ENCODE data around the gene ACVR1B.

Gene ACVR1B

DNA sequence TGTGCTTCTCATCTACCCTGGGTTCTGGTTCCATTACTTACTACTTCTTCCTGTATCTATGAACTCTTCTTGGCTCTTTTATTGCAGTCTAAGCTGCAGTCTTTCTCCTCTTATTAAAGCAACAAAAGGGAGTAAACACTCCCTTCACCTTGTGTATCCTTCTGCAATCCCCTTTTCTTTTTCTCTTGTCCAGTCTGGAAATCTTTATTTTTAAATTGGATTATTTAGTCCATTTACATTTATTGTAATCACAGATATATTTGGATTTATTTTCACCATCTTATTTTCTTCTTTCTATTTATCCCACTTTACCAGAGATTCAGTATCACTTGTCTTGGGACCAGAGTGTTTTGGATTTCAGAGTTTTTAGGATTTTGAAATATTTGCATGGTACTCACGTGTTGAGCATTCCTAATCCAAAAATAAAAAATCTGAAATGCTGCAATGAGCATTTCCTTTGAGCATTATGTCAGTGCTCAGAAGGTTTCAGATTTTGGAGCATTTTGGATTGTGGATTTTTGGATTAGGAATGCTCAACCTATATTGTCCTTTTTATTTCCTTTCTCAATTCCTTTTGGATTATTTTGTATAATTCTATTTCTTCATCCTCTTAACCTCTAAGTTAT, 6.8 kb upstream of the ACVR1B start:
- DNase-seq, result no peak

DNA sequence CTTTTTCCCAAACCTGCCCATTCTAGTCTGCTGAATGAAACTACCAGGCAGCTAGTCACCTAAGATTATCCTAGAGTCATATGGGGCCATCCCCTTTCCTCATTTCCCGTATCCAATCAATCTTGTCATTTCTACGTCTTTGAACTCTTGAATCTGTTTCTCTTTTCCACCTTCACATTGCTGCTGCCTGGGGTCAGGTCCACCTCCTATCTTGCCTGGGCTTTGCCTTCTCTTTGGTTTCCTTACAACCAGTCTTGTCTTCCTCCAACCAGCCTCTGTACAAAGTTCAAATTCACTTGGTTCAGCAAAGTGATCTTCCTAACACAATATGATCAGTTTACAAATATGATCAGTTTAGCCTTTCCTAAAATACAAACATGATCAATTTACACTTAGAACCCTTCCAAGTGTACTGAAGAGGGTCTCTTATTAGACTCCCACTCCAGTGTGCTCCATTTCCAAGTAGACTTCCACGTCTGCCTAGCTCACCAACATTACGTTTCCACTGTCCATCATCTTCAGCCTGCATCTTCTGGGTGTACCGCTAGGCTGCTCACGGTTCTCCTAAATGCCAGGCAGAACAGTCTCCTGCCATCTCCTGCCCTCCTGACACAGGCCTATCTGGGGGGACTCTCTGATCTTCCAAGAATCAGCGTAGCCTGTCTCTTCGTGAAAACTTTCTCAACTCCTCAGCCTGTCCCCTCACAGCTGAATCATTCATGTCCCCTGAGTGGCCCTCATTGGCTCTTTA, 4.1 kb upstream of the ACVR1B start:
- no peak for DNase-seq

DNA sequence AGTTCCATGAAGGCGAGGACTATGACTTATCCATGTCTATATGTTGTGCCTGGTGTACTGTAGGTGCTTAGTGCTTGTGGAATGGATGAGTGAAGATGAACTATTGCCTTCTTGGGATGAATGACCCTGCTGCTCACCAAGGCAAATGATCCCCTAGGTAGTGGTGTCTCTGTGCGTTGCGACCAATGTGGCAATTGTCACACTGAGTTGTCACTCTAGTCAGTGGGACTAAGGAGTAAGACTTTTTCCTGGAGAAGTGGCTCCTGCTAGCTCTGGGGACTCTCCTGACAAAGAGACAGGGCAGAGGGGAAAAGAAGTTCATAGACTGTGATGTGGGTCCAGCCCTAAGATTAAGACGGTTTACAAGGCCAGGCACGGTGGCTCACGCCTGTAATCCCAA, 3.4 kb upstream of the ACVR1B start:
- DNase-seq, result no peak

DNA sequence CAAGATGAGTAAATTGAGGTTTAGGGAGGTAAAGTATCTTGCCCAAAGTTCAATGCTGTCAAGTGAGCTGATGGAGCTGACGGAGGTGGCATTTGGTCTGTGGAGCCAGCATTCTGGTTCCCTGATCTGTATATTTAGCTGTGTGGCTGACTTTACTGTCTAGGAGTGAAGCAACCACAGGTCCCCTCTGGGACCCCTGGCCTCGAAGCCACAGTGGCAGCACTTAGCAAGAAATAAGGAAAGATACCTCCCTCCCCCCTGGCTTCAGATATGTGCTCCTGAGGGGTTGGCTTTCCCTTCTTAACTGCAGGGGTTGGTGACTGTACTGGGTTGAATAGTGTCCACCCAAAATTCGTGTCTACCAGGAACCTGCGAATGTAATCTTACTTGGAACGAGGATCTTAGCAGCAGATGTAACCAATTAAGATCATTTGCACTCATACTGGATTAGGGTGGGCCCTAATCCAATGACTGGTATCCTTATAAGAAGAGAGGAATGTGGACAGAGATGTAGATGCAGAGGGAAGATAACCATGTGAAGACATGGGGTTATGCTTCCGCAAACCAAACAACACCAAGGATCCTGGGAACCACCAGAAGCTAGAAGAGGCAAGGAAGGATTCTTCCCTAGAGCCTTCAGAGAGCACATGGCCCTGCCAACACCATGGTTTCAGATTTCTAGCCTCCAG, 2.0 kb upstream of the ACVR1B start:
- DNase-seq, result no peak

DNA sequence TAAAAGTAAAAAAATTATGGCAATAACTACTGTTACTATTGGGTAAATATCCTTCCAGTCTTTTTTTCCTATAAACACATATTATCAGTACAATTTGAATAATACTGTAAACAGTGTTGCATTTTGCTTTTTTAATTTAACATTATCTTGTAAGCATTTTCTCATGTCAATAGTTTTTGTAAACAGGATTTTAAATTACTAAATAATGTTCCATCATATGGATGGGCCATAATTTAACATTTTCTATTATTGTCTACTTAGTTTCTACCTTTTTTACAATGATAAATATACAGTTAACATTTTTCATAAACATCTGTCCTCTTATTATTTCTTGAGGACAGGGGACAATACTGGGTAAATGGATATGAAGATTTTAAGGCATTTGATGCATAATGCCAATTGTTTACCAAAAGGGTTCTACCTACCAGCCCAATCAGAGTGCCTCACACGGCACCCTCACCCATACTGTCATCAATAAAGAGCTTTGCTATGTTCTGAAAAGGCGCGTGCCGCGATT, 759 bp upstream of the ACVR1B start:
- no peak for DNase-seq

DNA sequence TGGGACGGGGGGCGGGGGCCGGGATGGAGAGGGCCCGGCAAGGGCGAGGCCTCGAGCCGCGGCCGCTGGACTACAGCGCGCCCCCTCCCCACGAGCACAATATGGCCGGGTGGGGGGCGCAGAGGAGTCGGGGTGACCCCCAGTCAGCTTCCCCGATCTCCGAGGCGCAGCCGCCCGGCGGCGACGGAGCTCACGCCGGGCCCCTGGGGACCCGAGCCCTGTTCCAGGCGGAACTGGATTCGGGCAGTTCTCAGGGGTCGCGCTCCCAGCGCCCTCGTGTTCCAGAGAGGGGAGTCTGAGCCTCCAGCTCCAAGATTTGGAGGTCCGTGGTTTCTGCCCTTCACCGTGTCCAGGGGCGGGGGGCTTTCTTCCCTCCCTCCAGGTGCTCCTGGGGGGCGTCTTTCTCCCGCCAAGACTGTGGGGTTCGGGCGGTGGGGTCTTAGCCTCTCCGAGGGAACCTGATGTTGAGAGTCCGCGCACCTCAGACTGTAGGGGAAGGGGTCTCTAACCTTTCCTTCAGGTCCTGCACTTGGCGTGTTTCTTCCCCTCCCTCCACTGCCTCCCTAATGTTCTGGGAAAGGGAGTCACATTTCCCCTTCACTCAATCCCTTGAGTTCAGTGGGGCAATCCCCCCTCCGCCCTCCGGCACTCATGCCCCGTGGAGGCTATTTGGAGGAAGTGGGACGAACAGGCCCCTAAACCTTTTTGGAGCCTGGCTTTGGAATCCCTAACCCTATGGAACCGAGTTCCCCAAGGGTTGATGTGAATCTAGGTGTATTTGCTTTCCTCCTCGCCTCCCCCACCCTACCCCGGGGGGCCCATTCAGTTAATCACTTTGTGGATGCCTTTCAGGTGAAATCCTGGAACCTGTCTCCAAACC, 584 bp downstream of the ACVR1B start:
- DNase-seq, result no peak

DNA sequence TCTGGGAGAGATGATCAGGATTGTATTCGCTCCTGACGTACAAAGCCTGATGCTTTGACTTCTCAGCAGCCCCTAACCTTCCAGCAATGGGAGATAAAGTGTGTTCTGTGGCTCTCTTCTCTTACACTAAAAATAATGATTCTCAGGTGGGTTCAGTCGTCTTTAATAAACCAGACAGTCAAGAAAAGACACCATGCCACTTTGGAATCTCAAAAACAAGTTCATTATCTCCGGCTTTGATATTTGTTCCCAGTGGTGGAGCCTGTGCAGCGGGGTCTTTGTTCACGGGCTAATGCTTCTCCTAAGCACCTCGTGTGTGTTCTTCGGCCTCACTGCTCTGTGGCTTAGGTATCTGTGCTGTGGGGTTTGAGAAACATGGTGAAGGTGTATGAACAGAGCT, 1.6 kb downstream of the ACVR1B start:
- DNase-seq, result no peak

DNA sequence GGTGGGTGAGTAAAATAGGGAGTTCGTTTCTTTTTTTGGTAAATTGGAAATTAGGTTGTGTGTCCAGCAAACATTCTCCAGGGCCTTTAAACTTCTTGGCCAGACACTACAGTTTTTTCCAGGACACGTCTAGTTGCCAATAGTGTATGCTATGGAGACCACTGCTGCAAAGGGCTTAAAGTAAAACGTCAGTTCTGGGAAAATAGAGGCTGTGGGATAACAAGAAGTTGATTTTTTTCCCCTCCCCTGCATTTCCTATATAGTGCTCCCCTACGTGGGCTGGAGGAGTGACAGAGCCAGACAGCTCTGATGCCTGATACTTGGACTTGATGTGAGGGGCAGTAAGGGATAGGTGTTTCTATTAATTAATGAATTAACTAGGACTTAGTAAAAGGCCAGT, 2.4 kb downstream of the ACVR1B start:
- no peak for DNase-seq

DNA sequence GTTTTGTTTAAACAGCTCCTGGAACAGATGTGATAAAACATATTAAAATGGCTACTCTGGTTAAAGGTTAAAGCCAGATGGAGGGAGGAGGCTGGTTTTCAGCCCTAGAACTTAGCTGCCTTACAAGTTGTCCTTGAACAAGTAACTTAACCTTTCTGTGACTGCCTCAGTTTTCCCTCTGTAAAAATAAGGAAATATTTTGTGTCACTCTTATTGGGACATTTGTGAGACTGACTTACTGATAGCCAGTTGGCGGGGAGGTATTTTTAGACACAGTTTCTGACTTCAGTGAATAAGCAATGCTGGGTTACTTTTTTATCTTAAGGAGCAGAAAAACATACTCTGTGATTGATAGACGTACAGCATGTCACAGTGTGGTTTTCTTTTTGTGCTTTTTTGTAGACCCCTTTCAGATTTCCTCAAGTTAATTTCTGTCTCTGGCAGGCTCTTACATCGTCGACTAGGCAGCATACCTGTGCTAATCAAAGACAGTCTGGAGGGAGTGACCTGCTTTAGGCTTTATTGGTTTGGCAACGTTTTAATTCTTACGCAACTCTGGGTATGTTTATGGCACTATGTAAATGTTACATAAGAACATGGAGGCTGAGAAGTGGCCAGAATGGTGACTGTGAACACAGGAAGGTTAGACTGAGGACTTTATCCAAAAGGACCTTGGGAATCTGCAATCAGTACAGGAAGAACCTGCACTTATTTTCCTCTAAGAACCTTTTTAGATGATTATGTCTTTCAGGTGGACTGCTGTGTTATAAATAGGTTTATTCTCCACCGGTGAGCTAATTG, 3.3 kb downstream of the ACVR1B start:
- DNase-seq, result no peak

DNA sequence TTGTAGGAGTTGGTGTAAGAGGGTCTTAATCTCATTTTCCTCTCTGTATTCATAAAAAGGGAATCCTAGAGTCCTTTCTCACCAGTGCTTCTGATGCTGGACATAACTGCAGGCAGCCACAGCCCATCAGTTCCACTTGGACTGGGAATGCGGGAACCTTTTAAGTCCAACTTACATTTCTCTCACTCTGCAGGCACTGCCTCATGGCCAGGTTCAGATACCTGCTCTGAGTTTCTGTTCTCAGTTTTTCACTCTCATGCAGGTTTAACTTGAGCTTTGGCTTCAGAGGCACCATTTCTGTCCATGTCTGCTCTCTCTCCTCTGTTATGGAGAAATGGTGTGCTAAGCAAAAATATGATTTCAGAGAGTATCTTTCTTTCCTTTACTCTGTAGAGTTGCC, 4.2 kb downstream of the ACVR1B start:
- DNase-seq, result no peak

DNA sequence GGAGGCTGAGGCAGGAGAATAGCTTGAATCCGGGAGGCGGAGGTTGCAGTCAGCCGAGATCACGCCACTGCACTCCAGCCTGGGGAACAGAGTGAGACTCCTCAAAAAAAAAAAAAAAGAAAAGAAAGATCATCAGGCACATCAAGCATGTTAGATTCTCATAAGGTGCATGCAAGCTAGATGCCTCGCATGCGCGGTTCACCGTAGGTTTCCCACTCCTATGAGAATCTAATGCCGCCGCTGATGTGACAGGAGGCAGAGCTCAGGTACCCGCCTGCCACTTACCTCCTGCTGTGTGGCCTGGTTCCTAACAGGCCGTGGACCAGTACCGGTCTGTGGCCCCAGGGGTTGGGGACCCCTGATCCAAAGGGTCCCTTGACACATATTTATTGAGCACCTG, 7.0 kb downstream of the ACVR1B start:
- DNase-seq, result no peak

DNA sequence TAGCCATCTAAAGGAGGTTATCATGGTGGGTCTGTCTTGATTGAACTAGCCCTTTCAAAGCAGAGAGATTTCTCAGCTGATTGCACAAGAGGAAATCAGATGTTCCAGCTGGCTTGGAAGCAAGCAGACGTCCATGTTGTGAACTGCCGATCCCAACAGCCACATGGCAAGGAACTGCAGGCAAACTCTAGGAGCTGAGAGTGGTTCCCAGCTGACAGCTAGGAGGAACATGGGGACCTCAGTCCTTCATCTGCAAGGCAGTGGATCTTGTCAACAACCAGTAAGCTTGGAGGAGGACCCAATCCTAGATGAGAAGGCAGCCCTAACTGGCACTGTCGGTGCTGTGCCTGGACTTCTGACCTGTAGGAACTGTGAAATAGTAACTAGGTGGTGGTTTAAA, 7.7 kb downstream of the ACVR1B start:
- DNase-seq, result no peak

DNA sequence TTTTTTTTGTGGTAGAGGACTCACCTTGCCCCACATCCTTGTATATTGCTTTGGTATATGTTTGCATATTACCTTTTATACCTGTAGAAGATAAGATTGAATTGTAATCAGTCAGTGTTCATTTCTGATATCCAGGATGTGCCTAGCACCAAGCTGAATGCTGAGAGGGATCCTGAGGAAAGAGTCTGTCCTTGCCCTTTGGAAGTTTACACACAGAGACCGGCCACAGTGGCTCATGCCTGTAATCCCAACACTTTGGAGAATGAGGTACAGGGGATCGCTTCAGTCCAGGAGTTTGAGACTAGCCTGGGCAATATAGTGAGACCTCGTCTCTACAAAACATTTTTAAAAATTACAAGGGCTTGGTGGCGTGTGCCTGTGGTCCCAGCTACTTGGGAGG, 8.4 kb downstream of the ACVR1B start:
- DNase-seq, result no peak

DNA sequence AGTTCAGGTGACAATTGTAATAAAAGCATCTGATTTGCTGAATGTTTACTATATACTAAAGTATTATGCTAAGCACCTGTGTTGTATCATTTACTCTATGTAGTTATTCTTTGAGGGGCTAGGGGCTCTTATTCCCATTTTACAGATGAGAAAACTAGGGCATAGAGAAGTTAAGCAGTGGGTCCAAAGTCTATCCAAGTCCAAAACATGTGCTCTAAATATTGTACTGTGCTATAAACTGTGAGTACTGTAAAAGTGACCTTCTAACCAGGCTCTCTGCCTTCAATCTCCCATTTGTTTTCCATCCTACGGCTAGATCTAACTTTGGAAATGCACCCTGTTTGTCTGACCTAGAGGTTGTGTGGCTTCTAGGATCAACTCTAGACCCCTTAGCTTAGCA, 9.0 kb downstream of the ACVR1B start:
- no peak for DNase-seq

DNA sequence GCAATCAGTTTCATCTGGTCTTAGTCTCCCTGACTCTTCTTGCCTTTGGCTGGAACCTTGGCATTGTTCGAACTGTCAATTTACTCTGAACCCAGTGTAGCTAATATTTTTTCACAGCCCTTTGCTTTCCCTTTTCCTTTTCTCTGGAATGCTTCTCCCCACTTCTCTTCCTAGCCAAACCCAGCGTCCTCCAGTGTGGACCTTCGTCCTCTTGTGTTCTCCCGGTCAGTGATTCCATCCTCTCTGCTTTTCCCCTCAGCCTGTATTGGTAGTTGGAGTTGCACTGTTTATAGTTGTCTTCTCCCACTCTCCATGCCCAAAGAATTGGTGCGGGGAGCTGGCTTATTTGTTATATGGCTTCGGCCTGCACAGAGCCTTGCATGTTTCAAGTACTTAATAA, 9.4 kb downstream of the ACVR1B start:
- no peak for DNase-seq

DNA sequence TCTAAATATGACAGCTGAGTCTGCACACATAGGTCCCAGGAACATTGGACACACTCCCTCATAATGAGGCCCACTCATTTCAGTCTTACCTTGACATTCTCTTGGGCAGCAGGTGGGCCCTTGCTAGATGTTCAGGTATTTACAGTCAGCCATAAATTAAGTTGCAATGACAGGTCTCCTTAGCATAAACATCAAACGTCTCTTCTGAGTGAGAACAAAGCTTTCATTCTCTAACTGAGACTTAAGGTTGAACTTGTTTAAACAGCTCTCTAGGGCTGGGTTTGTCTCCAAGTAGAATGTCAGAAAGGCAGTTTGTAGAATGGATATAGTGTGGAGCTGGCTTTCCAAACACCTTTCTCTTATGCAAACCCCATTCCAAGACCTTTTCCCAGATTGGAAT, 10.3 kb downstream of the ACVR1B start:
- DNase-seq, result no peak

DNA sequence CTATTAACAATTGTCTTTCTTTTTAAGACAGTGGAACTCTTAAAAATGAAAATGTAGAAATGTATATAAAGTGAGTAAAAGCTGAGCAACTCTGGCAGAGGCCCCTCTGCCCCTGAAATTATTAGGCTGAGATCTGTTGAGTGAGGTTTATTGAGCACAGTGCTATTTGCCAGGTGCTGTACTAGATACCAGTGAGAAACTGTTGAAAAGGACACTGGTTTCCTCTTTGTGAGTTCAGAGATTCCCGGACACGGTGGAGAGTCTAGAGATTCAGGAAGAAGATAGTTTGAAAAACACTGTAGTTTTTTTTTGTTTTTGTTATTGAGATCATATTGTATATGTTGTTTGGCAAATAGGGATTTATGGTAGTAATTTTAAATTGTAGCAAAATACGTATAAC, 11.2 kb downstream of the ACVR1B start:
- no peak for DNase-seq

DNA sequence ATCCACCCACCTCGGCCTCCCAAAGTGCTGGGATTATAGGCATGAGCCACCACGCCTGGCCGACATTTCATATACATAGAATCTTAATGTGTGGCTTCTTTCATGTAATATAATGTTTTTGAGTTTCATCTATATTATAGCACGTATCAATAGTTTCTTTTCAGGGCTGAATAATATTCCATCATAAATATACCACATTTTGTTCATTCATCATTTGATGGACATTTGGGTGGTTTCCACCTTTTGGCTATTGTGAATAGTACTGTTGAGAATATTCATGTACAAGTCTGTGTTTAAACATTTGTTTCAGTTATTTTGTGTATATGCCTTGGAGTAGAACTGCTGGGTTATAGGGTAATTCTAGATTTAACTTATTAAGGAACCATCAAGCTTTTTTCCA, 12.0 kb downstream of the ACVR1B start:
- no peak for DNase-seq

DNA sequence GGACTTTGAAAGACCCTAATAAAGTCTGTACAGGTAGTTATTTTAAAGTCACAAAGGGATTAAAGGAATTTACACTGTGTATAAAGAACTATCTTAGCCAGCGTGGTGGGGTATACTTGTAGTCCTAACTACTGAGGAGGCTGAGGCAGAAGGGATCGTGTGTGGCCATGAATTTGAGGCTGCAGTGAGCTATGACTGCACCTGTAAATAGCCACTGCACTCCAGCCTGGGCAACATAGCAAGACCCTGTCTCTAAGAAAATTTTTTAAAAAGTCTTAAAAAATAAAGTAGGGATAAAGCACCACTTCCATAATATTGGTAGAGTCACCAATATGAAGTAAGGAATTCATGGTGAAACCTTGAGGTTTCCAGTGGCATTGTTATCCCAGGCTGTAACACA, 18.1 kb downstream of the ACVR1B start:
- no peak for DNase-seq

DNA sequence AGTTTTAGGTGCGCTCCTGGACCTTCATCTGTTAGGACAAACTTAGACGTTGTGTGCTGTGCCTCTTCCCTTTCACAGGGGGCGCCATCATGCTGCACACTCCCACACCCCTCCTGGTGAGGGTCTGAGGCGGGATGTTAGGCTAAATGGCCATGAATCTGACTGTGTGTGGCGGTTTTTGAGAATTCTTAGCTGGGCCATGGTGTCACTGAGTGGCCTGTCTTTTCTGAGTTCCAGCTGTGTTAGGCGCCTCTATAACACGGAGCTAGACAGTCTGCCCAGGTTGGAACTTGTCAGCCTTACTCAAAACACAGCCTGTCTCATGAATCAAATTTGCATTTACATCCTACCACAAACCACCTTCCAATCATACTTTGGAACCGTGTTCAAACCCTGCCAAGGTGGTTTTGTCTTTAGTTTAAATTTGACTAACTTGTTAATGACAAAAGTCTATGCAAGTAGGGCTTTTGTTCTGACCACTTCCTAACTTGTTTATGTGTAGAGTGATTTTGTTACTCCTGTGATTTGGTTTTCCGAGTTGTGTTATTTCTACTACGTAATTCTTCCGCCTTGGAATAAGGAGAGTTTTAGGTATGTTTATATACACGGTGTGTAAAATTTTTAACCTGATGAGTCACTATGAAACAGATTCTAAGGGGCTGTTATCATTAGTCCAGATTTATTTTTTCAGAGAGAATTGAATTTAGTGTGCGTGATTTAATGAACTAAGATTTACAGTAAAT, 19.6 kb downstream of the ACVR1B start:
- DNase-seq, result peak; percentile 51

DNA sequence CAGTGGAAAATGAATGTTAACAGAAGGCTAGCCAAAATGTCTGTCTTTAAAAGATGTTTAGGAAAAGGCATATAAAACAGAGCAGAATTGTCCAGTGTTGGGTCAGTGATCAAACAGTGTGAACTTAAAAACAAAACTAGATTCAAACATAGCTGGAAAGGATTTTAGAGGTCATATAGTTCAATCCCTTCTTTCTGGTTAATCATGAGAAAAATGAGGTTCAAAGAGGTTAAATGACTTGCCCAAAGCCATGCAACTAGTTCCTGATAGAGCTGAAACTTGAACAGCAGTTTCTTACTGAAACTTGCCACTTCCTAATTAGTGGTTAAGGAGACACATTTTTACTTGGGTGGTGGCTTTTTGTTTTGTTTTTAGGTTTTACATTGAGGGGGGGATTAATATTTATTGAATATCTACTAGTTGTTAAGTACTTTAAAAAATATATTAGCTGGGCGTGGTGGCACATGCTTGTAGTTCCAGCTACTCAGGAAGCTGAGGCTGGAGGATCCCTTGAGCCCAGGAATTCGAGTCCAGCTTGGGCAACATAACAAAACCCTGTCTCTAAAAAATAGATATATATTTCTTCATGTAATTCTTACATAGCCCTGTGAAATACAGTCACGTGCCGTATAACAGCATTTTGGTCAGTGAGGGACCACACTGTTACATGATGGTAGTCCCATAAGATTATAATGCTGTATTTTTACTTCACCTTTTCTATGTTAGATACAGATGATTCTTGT, 20.4 kb downstream of the ACVR1B start:
- DNase-seq, result peak; percentile 22

All from CD4-positive, alpha-beta T cell treated with Interleukin-21 for 1 hour (primary cell).